Kidney glomerular epithelial cell (primary cell): Measurements from ENCODE around the gene CKB.
"Not testable (repeated sequence)": the region's sequence is repeated elsewhere in the genome, so short reads cannot be mapped to it uniquely, and the experiment has no call there.

Experiments
- DNase-seq: peaks from one replicate; lab custom pipeline; 2025; lab: John Stamatoyannopoulos, UW

The CKB gene

GRCh38 chr14:103526247-103526913 lies 3.8 kb upstream of the CKB start:
- DNase-seq: no peak

DNA sequence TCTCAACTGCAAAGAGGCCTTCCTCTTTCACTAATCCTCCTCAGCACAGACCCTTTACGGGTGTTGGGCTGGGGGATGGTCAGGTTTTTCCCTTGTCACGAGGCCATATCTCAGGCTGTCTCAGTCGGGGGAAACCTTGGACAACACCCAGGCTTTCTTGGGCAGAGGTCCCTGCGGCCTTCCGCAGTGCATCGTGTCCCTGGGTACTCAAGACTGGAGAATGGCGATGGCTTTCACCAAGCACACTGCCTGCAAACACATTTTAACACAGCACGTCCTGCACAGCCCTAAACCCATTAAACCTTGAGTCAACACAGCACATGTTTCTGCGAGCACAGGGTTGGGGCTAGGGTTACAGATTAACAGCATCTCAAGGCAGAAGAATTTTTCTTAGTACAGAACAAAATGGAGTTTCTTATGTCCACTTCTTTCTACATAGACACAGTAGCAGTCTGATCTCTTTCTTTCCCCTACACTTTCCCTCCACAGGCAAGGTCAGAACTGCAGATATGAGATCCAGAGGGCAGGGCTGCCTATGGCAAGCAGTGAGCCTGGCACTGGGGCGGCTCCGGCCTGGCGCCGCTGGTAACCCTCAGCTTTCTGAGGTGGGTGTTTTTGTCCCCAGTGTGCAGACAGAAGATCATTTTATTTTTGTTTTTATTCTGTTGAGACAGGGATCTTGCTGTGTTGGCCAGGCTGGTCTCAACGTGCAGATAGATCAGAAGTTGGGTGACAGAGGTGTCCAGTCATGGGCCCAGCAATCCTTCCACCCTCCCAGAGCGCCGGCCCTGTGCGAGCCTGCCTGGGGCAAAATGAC lies 3.0 kb upstream of the CKB start:
- not testable (repeated sequence) for DNase-seq

DNA sequence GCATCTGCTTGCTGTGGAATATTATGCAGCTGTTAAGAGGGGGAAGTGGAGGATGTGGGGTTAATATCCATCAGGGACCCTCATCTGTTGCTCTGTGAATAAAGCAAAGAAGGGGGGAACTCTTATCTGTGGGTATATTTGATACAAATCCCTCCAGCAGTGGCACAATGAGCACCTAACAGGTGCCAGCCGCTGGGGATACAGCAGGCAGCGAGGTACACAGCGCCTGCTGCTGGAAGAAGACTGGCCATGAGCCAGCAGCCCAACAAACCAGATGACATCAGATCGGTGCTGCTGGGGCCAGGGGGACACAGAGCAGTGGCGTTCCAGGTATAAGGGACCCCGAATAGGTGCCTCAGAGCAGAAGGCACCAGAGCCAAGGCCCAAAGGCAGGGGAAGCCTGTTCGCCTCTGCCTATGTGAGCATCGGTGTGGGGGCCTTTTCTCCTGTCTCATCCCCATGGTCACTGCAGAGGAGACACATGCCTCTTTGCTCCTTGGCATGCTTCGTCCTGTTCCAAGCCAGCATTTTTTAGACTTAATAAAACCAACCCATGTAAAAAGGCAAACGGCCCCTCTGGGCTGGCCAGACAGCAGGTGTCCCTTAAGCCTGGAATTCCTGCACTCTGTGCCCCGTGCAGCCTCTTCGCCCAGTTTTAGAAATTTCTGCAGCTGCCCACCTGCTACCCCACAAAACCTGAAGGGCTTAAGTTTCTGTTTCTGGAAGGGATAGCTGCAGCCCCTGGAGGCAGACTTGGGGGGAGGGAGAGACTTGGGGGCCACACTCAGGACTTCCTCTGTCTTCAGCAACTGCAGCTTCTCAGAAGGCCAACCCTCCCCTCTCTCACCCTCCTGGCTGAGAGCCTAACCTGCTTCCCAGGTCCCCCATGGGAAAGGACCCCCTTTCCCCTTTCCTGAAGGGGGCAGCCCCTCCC lies 1.6 kb upstream of the CKB start:
- DNase-seq: no peak

DNA sequence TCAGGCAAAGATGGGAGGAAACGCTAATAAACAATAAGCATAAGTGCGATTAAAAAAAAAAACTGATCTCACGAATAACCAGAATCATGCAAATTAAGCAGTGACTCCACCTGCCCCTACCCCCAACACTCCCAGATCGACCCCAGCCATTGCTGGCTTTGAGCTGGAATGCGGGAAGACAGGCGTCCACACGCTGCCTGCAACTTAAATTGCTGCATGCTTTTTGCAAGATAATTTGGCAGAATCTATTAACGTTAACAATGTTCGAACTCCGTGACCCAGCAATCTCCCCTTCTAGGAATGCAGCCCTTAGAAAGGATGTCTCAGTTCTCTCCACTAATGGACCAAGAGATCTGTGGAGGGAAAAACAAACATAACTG lies 935 bp upstream of the CKB start:
- DNase-seq: no peak

DNA sequence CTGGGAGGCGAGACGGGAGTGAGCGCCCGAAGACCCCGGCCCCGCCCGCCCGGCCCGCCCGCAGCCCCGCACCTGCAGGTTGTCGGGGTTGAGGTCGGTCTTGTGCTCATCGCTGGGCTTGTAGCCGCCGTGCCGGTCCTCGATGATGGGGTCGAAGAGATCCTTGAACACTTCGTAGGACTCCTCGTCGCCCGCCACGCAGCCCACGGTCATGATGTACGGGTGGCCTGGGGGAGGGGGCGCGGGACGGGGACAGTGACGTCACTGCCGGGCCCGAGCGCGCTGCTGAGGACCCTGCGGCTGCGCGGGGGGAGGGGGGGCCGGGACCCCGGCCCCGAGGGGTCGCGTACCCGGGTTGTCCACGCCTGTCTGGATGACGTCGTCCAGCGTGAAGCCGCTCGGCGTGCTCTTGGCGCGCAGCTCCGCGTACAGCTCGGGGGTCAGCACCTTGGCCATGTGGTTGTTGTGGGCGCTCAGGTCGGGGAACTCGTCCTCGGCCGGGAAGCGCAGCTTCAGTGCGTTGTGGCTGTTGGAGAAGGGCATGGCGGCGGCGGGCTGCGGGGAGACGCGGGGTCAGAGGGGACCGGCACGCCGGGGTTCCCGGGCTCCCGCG lies 573 bp downstream of the CKB start:
- DNase-seq: no peak

GRCh38 chr14:103521438-103521950 lies 1.1 kb downstream of the CKB start:
- no peak for DNase-seq

GRCh38 chr14:103520657-103521437 lies 1.8 kb downstream of the CKB start:
- no peak for DNase-seq

- DNase-seq: no peak
Measured at GRCh38 chr14:103520269-103520656, 2.4 kb downstream of the CKB start.

DNA sequence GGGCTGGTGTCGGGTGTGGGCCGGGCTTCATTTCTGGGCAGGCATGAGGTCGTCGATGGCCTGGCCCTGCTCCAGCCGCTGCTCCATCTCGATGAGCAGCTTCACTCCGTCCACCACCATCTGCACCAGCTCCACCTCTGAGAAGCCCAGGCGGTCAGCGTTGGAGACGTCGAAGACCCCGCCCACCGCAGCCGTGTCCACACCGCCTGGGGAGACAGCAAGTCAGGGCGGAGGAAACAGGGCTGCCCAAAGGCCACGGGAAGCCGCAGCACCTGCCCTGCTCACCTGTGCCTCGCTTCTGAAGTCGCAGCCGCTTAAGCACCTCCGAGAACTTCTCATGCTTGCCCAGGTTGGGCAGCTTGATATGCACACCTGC lies 2.8 kb downstream of the CKB start:
- no peak for DNase-seq

DNA sequence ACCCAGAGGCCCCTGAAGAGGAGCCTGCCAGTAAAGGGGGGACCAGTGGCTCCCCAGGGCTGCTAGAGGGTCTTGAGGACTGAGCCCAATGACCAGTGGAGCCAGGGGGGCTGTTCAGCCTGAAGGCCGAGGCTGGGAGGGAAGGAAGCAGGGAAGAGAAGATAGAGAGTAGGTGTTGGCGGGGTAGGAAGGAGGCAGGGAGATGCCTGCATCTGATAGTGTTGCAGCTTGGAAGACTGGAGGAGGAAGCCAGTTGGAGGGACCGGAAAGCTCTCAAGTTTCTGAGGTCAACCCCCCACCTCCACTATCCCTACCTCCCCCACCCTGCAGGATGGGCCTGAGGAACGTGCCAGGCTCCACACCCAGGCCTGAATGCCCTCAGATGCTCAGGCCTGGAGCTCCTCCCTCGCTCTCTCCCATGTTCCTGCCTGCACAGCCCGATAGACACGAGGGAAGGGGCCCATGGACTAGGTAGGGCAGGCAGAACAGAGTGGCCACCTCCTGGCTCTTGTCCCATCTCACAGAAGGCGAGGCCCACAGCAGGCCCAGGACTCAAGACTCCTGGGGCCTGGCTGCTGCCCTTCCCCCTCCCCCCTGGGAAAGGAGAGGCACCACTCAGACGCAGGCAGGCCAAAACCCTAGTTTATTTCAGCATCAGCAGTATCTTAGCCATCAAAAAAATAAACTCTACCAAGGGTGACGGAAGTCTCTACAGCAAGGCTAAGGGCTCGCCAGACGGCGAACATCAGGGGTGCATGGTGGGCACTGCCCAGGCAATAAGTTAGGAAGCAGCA lies 3.4 kb downstream of the CKB start:
- DNase-seq: peak; percentile 26

DNA sequence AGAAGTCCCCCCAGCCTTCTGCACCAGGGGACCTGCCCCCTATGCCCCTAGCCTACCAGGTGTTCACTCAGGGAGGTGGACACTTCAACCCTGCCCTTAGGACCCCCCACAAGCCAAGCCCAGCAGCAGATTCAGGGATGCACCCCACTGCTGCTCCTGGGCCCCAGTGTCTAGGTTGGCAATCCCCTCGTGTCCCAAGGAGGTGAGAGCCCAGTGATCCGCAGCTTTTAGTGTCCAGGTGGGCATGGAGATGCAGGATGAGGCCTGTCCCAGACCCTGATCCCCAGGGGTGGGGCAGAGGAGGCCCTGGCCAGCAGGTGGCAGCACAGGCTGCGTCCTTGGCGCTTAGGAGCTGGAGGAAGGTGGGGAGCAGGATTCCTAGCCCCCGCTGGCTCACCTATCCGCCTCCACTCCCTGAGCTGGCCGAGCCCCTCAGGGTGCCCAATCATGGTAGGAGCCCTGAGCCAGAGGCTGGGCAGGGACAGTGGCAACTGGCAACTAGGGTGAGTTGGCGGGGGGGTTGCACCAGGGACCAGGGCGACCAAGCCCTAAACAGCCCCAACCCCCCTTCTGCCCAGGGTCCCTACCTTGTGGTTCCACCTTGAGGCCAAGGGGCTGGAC lies 4.1 kb downstream of the CKB start:
- no peak for DNase-seq

- DNase-seq: no peak
Measured at GRCh38 chr14:103517721-103518421, 4.8 kb downstream of the CKB start.

DNA sequence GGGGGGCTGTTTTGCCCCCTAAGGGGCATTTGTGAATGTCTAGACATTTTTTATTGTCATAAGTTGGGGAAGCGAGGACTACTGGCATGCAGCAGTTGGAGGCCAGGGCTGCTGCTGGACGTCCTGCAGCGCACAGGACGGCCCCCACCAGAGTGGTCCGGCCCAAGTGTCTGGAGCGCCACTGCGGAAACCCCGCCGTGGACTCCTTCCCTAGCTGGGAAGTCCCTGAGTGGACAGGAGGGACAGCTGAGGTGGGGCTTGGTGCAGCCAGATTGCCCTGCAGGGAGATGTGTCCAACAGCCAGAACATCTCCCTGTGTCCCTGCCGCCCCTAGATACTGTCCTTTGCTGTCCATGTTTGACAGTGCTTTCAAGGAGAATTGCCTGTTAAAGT lies 5.5 kb downstream of the CKB start:
- DNase-seq: no peak

GRCh38 chr14:103516426-103517173 lies 6.0 kb downstream of the CKB start:
- DNase-seq: no peak

DNA sequence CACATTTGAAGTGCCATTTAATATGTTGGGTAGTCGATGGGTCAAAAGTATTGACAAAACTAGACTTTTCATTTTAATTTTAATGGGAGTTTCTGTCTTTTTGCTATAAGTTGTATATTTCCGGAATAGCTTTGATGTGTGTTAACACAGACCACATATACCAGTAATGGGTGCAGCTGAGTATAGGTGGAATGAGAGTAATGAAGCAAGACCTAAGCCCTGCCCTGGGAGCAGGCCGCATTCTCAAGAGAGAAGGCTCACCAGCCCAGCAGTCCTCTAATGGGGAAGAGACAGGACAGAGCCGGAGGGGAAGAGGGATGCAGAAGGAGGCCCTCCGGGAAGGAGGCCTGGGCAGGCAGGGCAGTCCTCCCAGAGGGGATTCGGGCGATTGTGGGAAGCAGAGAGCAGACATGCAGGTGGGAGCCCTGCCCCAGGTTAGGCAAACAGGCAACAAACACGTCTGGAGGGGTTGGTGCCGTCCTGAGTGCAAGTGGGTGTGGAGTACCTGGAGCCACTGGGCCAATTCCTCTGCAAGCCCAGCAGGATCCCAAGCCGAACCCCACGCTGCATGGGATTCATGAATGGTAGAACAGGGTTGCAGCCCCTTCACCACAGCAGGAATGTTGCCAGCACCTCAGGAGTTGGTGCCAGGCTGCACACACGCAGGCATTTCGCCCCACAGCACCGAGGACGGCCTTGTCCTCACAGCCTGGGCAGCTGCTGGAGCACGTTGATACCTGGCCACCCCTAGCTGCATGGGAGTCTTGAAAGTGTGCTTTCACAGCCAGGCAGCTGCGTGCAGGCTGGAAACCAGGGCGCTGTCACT lies 7.8 kb downstream of the CKB start:
- DNase-seq: no peak

DNA sequence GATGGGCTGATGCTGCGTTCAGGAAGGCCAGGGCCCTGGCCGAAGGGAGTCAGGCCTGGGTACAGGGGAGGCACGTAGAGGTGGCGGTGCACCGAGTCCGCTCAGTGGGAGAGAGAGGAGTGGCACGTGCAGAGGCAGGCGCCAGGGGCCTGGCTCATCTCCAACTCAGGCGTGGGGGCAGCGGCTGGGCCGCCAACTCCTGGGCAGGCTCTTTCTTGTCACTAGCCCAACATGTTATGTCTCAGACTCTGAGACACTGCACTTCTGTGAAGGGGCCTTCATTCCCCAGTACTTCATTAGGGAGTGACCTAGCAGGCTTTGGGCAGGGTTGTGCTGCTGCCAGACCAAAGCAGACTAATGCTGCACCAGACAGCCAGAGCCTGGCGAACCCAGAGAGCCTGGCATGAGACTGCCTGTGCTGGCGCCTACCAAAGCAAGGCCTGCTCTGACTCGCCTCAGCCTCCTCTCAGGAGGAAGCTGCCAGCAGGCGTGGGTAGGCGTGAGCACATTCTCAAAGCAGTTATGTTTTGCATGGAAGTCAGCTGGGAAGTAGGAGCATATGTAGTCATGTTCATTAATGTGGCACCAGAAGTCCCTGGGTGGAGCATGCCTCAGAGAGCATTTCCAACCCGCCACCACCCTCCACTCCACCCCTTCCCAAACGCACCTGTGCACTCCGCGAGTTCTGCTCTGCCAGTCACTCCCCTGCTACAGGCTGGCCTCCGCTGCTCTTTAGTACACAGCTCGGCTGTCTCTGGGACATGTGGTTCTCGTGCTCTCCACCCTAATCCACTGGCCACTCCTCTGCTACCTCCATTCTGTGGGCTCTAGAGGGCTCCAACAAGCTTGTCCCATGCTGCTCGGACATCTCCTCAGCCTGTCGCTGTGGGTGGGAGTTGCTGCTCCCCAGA lies 9.7 kb downstream of the CKB start:
- peak; percentile 45 for DNase-seq

- DNase-seq: not testable (repeated sequence)
Measured at GRCh38 chr14:103512180-103512579, 10.4 kb downstream of the CKB start.
